Endothelial cell of umbilical vein (primary cell): ENCODE measurements around the gene OR2B2. TPM values are rescaled to one million over a fixed set of nuclear protein-coding genes. Genes with fewer than 3 reads are reported as not detected.

ENCODE experiments used
- BruUV-seq: library from RNA; stranded (reverse); fragments of 400-500 nt; replicated peaks from 2 replicates; lab custom pipeline; 2021; lab: Mats Ljungman, UMichigan
- CTCF ChIA-PET: fragments of 300-600, 350-600 bp; sonication (Branson Sonifier 250); formaldehyde crosslinking; loops from one replicate; lab custom pipeline; 2021; ENCODE audit warnings: antibody characterized with exemption, inconsistent platforms; lab: Charles Lee
- POLR2A ChIA-PET: fragments of 300-600, 350-600 bp; sonication (Branson Sonifier 250); formaldehyde crosslinking; loops from one replicate; lab custom pipeline; 2021; ENCODE audit warnings: antibody characterized with exemption, inconsistent platforms; lab: Charles Lee
- DNase-seq: peaks from one replicate; pipeline ENCODE4 v3.0.0-alpha.2; 2011; ENCODE audit warnings: low read depth, low spot score
- FAIRE-seq: peaks from 2 replicates; lab custom pipeline; 2011; peaks lifted over from hg19 to GRCh38; lab: Jason Lieb, UNC
- H2AFZ ChIP-seq: 2 replicates; pipeline ENCODE4 v1.6.0; 2012; ENCODE audit warnings: low read depth, low read length, control low read depth, inconsistent platforms
- H3K27ac ChIP-seq: 2 replicates; pipeline ENCODE4 v1.5.1; 2011; ENCODE audit warnings: low read depth, mild to moderate bottlenecking, control low read depth, low read length, moderate library complexity; ENCODE audit not compliant: insufficient read depth
- H3K27me3 ChIP-seq, 2 experiments: 2 replicates each; pipeline versions ENCODE4 v1.6.0 to v1.6.1; 2011; ENCODE audit warnings: low read length in 2 of 2, mixed read lengths in 1 of 2; ENCODE audit not compliant: control insufficient read depth in 2 of 2, insufficient read depth in 2 of 2
- H3K36me3 ChIP-seq, 2 experiments: 2 replicates in 1 of 2; 3 replicates in 1 of 2; pipeline ENCODE4 v1.5.1; 2011; ENCODE audit warnings: low read length in 2 of 2, mild to moderate bottlenecking in 1 of 2, moderate library complexity in 1 of 2; ENCODE audit not compliant: control insufficient read depth in 2 of 2, insufficient read depth in 2 of 2; ENCODE audit errors: extremely low read depth in 1 of 2
- H3K4me1 ChIP-seq: 3 replicates; pipeline ENCODE4 v1.5.1; 2011; ENCODE audit warnings: mild to moderate bottlenecking, low read length; ENCODE audit not compliant: control insufficient read depth, insufficient read depth; ENCODE audit errors: extremely low read depth
- H3K4me2 ChIP-seq: 2 replicates; pipeline ENCODE4 v1.6.1; 2011; ENCODE audit warnings: low read length, control low read depth, mixed read lengths; ENCODE audit not compliant: insufficient read depth
- H3K4me3 ChIP-seq, 3 experiments: fragments of 200-600 bp in 1 of 3; sonication (generic), shearing (Covaris generic) in 1 of 3; replicated peaks in 1 of 3; 2 replicates each; pipeline ENCODE4 v1.5.1; 2011 to 2016; ENCODE audit warnings: control low read depth in 3 of 3, low read length in 3 of 3, mild to moderate bottlenecking in 2 of 3, inconsistent platforms in 1 of 3, low read depth in 1 of 3, moderate library complexity in 1 of 3; ENCODE audit not compliant: insufficient read depth in 1 of 3
- H3K79me2 ChIP-seq: 2 replicates; pipeline ENCODE4 v1.6.0; 2012; ENCODE audit warnings: low read length, inconsistent platforms; ENCODE audit not compliant: control insufficient read depth, insufficient read depth
- H3K9ac ChIP-seq: replicated peaks from 2 replicates; pipeline ENCODE3; 2011; ENCODE audit warnings: low read length, control low read depth; ENCODE audit not compliant: insufficient read depth; ENCODE audit errors: extremely low read depth
- H3K9me1 ChIP-seq: replicated peaks from 3 replicates; pipeline ENCODE4 v1.6.0; 2011; ENCODE audit warnings: mild to moderate bottlenecking, low read length; ENCODE audit not compliant: control insufficient read depth, insufficient read depth; ENCODE audit errors: extremely low read depth
- H3K9me3 ChIP-seq: replicated peaks from 2 replicates; pipeline ENCODE4 v1.5.1; 2012; ENCODE audit warnings: low read length, inconsistent platforms; ENCODE audit not compliant: control insufficient read depth, insufficient read depth
- H4K20me1 ChIP-seq: replicated peaks from 2 replicates; pipeline ENCODE3; 2011; ENCODE audit warnings: mild to moderate bottlenecking, low read length; ENCODE audit not compliant: control insufficient read depth, insufficient read depth; ENCODE audit errors: extremely low read depth
- EZH2 ChIP-seq: IDR thresholded peaks from 2 replicates; pipeline ENCODE4 v1.6.1; 2012; ENCODE audit warnings: borderline replicate concordance, low read depth, mild to moderate bottlenecking, moderate library complexity, low read length, inconsistent platforms; ENCODE audit not compliant: severe bottlenecking
- FOS ChIP-seq: IDR thresholded peaks from 2 replicates; pipeline ENCODE4 v1.6.1; 2011; ENCODE audit warnings: mild to moderate bottlenecking, low read length, moderate library complexity, borderline replicate concordance; ENCODE audit not compliant: insufficient read depth
- GATA2 ChIP-seq: IDR thresholded peaks from 2 replicates; pipeline ENCODE4 v1.7.0; 2011; ENCODE audit warnings: low read depth, mild to moderate bottlenecking, moderate library complexity, mixed read lengths, low read length; ENCODE audit not compliant: insufficient read length, insufficient read depth
- JUN ChIP-seq: IDR thresholded peaks from 2 replicates; pipeline ENCODE4 v1.6.1; 2011; ENCODE audit warnings: borderline replicate concordance, low read depth; ENCODE audit not compliant: insufficient read length, insufficient read depth
- MAX ChIP-seq: IDR thresholded peaks from 2 replicates; pipeline ENCODE4 v1.6.1; 2011; ENCODE audit not compliant: insufficient read depth, insufficient read length
- MYC ChIP-seq: IDR thresholded peaks from one replicate; pipeline ENCODE4 v1.6.1; 2011; ENCODE audit warnings: mild to moderate bottlenecking, low read depth, low read length
- POLR2A ChIP-seq: IDR thresholded peaks from 2 replicates; pipeline ENCODE4 v1.6.1; 2012; ENCODE audit warnings: low read depth, mild to moderate bottlenecking, control low read depth, low read length
- POLR2AphosphoS5 ChIP-seq: IDR thresholded peaks from 2 replicates; pipeline ENCODE4 v1.6.1; 2012; ENCODE audit warnings: low read depth, mild to moderate bottlenecking, control low read depth, low read length, moderate library complexity; ENCODE audit not compliant: insufficient read depth
- dilution Hi-C: fragments of 300-500 bp; cut with MboI; formaldehyde crosslinking; loops from one replicate; pipeline ENCODE4 v1.15.0; 2019; ENCODE audit warnings: low sequenced_read_pairs; ENCODE audit not compliant: extremely low pct_ligation_motif_present
- intact Hi-C: fragments of 100-400 bp; cut with micrococcal nuclease; formaldehyde crosslinking; loops from one replicate; pipeline ENCODE4 v1.10.0; 2022
- polyA plus RNA-seq, 4 experiments: library from polyadenylated mRNA; depleted of rRNA in 3 of 4; stranded (reverse) in 3 of 4; unstranded in 1 of 4; fragments of >200 nt; gene quantifications; 2 replicates each; pipeline versions ENCODE4 v1.2.1 to v1.2.3, GENCODE V29; 2011 to 2012; ENCODE audit warnings: missing spikeins in 1 of 4
- total RNA-seq: library from RNA; stranded (reverse); gene quantifications from 2 replicates; pipeline ENCODE4 v1.2.3, GENCODE V29; 2021
- TF ChIP-seq, protein P1 (sequence below), 2 donors: IDR thresholded peaks; 1 replicate in 1 of 2; 2 replicates in 1 of 2; pipeline ENCODE4 v1.5.1; 2011; ENCODE audit warnings: low read length in 2 of 2, mild to moderate bottlenecking in 2 of 2, moderate library complexity in 2 of 2, control low read depth in 1 of 2, inconsistent platforms in 1 of 2, low read depth in 1 of 2; ENCODE audit not compliant: insufficient read depth in 1 of 2; ENCODE audit errors: extremely low read depth in 1 of 2

Gene OR2B2
- total and polyA plus RNA-seq, 2 donors (not counting 3 experiments of a cell fraction or from before 2014, with no cell fraction given): not detected

DNA sequence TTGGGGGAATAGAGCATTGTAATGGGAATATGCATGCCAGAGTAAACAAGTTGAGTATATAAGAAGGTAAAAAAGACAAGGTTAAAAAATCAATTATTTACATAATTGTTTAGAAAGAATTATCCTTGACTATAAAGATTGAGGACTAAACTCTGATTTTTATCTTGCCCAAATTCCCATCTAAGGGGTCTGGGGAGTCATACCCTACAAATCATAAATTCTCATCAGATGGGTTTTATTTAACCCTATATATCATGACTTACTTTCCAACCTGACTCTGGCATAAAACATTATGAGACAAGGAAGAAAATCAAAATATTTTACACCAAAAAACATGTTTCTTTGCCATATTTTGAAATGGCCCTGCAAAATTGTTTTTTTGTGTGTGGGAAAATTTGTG, 12.7 kb downstream of the OR2B2 start:
- Histone ChIP-seq H3K4me1 (peaks cover 8% of the 10 kb centered on the region), H3K36me3 (no peaks in the 10 kb centered on the region), H3K9me3 (no peaks in the 10 kb centered on the region), H3K4me2 (no peak overlapping the region), H3K9ac (no peak overlapping the region), H3K27ac (no peak overlapping the region), H3K79me2 (no peaks in the 10 kb centered on the region), H2AFZ (no peak overlapping the region), H4K20me1 (no peaks in the 10 kb centered on the region), H3K9me1 (no peaks in the 10 kb centered on the region), H3K27me3 (no peaks in the 10 kb centered on the region), H3K4me3 (no peak overlapping the region)
- FAIRE-seq: no peak
- ChIA-PET POLR2A (no interaction called here), CTCF (no interaction called here)
- DNase-seq: no peak
- no TSS peak for BruUV-seq
- dilution Hi-C loops: no loop called here
- no peak for TF ChIP-seq POLR2AphosphoS5
- no peak for TF ChIP-seq MYC
- no peak for TF ChIP-seq POLR2A
- intact Hi-C loops: loop anchor here (5.0 to 10.0 kb wide), 3 partner anchors 285 to 1083 kb away; partner anchors contain the start of gene ZSCAN31

DNA sequence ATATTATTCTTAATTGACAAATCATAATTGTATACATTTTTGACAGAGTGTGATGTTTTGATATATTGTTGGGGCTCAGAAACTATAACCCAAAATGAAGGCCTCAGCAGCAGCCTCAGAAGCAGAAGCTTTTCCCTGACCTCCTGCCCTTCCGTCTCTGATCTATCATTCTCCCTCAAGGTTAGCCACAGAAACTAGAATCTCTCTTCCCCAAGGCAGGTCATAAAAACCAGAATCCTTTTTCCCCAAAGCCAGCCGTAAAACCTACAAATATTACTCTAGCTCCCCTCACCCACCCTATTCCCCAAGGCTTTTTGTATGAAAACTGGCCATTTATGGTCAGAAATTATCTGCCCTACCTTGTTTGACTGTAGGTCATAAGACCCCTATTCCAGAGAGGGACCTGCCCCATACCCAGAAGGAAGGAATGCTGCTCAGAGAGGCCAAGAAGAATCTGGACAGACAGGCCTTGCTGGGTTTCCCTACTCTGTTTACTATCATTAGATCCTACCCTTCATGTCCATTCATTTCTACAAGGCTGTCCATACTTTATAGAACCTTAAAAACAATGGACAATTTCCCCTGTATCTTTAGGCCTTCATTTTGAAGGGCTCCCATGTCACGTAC, 14.5 kb downstream of the OR2B2 start:
- Histone ChIP-seq H3K27ac (no peak overlapping the region), H3K9ac (no peak overlapping the region), H3K27me3 (no peaks in the 10 kb centered on the region), H3K4me3 (no peak overlapping the region), H3K4me1 (peaks cover 8% of the 10 kb centered on the region), H3K9me1 (no peaks in the 10 kb centered on the region), H3K4me2 (no peak overlapping the region), H2AFZ (no peak overlapping the region), H3K36me3 (no peaks in the 10 kb centered on the region), H4K20me1 (no peaks in the 10 kb centered on the region), H3K79me2 (no peaks in the 10 kb centered on the region), H3K9me3 (no peaks in the 10 kb centered on the region)
- TF ChIP-seq MYC (no peak), POLR2AphosphoS5 (no peak), GATA2 (no peak), POLR2A (no peak), MAX (no peak), FOS (no peak), JUN (no peak), EZH2 (no peak)
- TF ChIP-seq, protein P1, sequence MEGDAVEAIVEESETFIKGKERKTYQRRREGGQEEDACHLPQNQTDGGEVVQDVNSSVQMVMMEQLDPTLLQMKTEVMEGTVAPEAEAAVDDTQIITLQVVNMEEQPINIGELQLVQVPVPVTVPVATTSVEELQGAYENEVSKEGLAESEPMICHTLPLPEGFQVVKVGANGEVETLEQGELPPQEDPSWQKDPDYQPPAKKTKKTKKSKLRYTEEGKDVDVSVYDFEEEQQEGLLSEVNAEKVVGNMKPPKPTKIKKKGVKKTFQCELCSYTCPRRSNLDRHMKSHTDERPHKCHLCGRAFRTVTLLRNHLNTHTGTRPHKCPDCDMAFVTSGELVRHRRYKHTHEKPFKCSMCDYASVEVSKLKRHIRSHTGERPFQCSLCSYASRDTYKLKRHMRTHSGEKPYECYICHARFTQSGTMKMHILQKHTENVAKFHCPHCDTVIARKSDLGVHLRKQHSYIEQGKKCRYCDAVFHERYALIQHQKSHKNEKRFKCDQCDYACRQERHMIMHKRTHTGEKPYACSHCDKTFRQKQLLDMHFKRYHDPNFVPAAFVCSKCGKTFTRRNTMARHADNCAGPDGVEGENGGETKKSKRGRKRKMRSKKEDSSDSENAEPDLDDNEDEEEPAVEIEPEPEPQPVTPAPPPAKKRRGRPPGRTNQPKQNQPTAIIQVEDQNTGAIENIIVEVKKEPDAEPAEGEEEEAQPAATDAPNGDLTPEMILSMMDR (IDR thresholded peaks at IDR 0.05; ENCODE audit: extremely low read depth in 1 of 2, insufficient read depth in 1 of 2, low read depth in 1 of 2, low read length in 2 of 2): no peak
- CTCF ChIA-PET: interaction anchor here (1.0 to 6.3 kb wide), 8 partner anchors 77 to 751 kb away, joined by 3 to 210 read pairs (median 48); a partner anchor contains a TSS
- FAIRE-seq (no peak), DNase-seq (no peak)
- POLR2A ChIA-PET: interaction anchor here (5.8 kb wide), 1 partner anchor 88 kb away, joined by 99 read pairs; a partner anchor contains a TSS
- intact Hi-C loops: loop anchor here (5.0 to 10.0 kb wide), 3 partner anchors 283 to 1085 kb away; partner anchors contain the start of gene ZSCAN31
- dilution Hi-C loops: no loop called here
- BruUV-seq: no TSS peak
